PC-9 (cell line): ENCODE measurements around the gene PNPLA7. TPM values are rescaled to one million over a fixed set of nuclear protein-coding genes. Genes with fewer than 3 reads are reported as not detected.

ENCODE experiments used
- BruUV-seq: library from RNA; stranded (reverse); fragments of 400-500 nt; replicated peaks from 2 replicates; lab custom pipeline; 2021; lab: Mats Ljungman, UMichigan
- CTCF ChIA-PET: fragments of 300-600 bp; sonication (Branson Sonifier 250); formaldehyde crosslinking; loops from one replicate; lab custom pipeline; 2022; ENCODE audit warnings: antibody characterized with exemption; lab: Charles Lee
- POLR2A ChIA-PET: fragments of 300-600 bp; sonication (Branson Sonifier 250); formaldehyde crosslinking; loops from one replicate; lab custom pipeline; 2022; ENCODE audit warnings: antibody characterized with exemption; ENCODE audit not compliant: unreplicated experiment; lab: Charles Lee
- DNase-seq, 2 experiments: peaks; one replicate each; pipeline versions ENCODE4 v3.0.0 to v3.0.0-alpha.2; 2015 to 2022; ENCODE audit warnings: mixed read lengths in 1 of 2
- H2AFZ ChIP-seq: fragments of 200-600 bp; sonication (generic); 2 replicates; pipeline ENCODE4 v1.8.1; 2017; ENCODE audit warnings: antibody characterized with exemption
- H3F3A ChIP-seq: fragments of 200-600 bp; sonication (generic); 2 replicates; pipeline ENCODE4 v1.8.1; 2017; ENCODE audit warnings: antibody characterized with exemption, mild to moderate bottlenecking, low read depth; ENCODE audit not compliant: insufficient read depth
- H3K27ac ChIP-seq: fragments of 200-600 bp; sonication (generic); 2 replicates; pipeline ENCODE4 v1.6.1; 2016; ENCODE audit warnings: mixed run types
- H3K27me3 ChIP-seq: fragments of 200-600 bp; sonication (generic); 2 replicates; pipeline ENCODE4 v1.6.1; 2016; ENCODE audit warnings: low read depth, mixed run types; ENCODE audit not compliant: insufficient read depth
- H3K36me3 ChIP-seq: fragments of 200-600 bp; sonication (generic); 2 replicates; pipeline ENCODE4 v1.6.1; 2016; ENCODE audit warnings: low read depth, mixed run types
- H3K4me1 ChIP-seq: fragments of 200-600 bp; sonication (generic); replicated peaks from 2 replicates; pipeline ENCODE4 v1.6.1; 2016; ENCODE audit warnings: mixed run types; ENCODE audit not compliant: insufficient read depth
- H3K4me2 ChIP-seq: fragments of 200-600 bp; sonication (generic); 2 replicates; pipeline ENCODE4 v1.6.1; 2017; ENCODE audit warnings: mixed run types
- H3K4me3 ChIP-seq: fragments of 200-600 bp; sonication (generic); 2 replicates; pipeline ENCODE4 v1.6.1; 2016; ENCODE audit warnings: mixed run types
- H3K79me2 ChIP-seq: fragments of 200-600 bp; sonication (generic); 2 replicates; pipeline ENCODE4 v1.6.1; 2017; ENCODE audit warnings: low read depth, mixed run types
- H3K9me2 ChIP-seq: fragments of 200-600 bp; sonication (generic); 2 replicates; pipeline ENCODE4 v1.8.1; 2017; ENCODE audit warnings: mild to moderate bottlenecking; ENCODE audit not compliant: insufficient read depth
- H3K9me3 ChIP-seq: fragments of 200-600 bp; sonication (generic); 2 replicates; pipeline ENCODE4 v1.8.1; 2016; ENCODE audit warnings: low read depth; ENCODE audit not compliant: insufficient read depth
- H4K20me1 ChIP-seq: fragments of 200-600 bp; sonication (generic); 2 replicates; pipeline ENCODE4 v1.8.1; 2017; ENCODE audit not compliant: insufficient read depth
- CTCF ChIP-seq: fragments of 200-600 bp; sonication (generic); conservative IDR thresholded peaks from 2 replicates; pipeline ENCODE4 v1.6.1; 2017; ENCODE audit warnings: mixed run types, antibody characterized with exemption, mild to moderate bottlenecking, moderate library complexity
- EZH2 ChIP-seq: fragments of 200-600 bp; sonication (generic); IDR thresholded peaks from 2 replicates; pipeline ENCODE4 v1.8.0; 2017; ENCODE audit warnings: antibody characterized with exemption, low read depth
- intact Hi-C: fragments of 100-400 bp; cut with micrococcal nuclease; formaldehyde crosslinking; loops from one replicate; pipeline ENCODE4 v1.10.0; 2022; ENCODE audit not compliant: unreplicated experiment
- total RNA-seq: library from RNA; stranded (reverse); gene quantifications from 2 replicates; pipeline ENCODE4 v1.2.3, GENCODE V29; 2021

PNPLA7 gene
- total RNA-seq, 1 experiment from 2014 or later, result 1.9 TPM

GRCh38 chr9:137462986-137463930 lies 86.9 kb downstream of the PNPLA7 start:
- BruUV-seq, result no TSS peak
- H3K4me3 ChIP-seq, result no peak overlapping the region
- H3K9me3 ChIP-seq, result no peaks in the 10 kb centered on the region
- TF ChIP-seq EZH2 (no peak), CTCF (no peak)
- no peak overlapping the region for H2AFZ ChIP-seq
- ChIA-PET CTCF (no interaction called here), POLR2A (no interaction called here)
- H3K27me3 ChIP-seq, result 0 out of 2 replicates have a peak, but pooled peaks cover 6% of the 10 kb centered on the region
- no peaks in the 10 kb centered on the region for H3K79me2 ChIP-seq
- H3K27ac ChIP-seq, result no peak overlapping the region
- no peaks in the 10 kb centered on the region for H3K9me2 ChIP-seq
- H3K4me1 ChIP-seq, result 0 out of 2 replicates have a peak, but pooled peaks cover 4% of the 10 kb centered on the region
- intact Hi-C loops, result no loop called here
- H3K36me3 ChIP-seq, result no peaks in the 10 kb centered on the region
- H3K4me2 ChIP-seq, result no peak overlapping the region
- DNase-seq, result no peak
- H3F3A ChIP-seq, result no peaks in the 10 kb centered on the region
- H4K20me1 ChIP-seq, result no peaks in the 10 kb centered on the region

GRCh38 chr9:137462396-137462985 lies 87.7 kb downstream of the PNPLA7 start:
- no peaks in the 10 kb centered on the region for H4K20me1 ChIP-seq
- H3K36me3 ChIP-seq, result no peaks in the 10 kb centered on the region
- POLR2A ChIA-PET, result no interaction called here
- H3K79me2 ChIP-seq, result 0 out of 2 replicates have a peak, but pooled peaks cover 3% of the 10 kb centered on the region
- 0 out of 2 replicates have a peak, but pooled peaks cover 4% of the 10 kb centered on the region for H3K4me1 ChIP-seq
- BruUV-seq, result no TSS peak
- no peak overlapping the region for H2AFZ ChIP-seq
- intact Hi-C loops, result no loop called here
- no peak overlapping the region for H3K4me2 ChIP-seq
- no peak overlapping the region for H3K27ac ChIP-seq
- H3F3A ChIP-seq, result no peaks in the 10 kb centered on the region
- H3K27me3 ChIP-seq, result 0 out of 2 replicates have a peak, but pooled peaks cover 6% of the 10 kb centered on the region
- no peaks in the 10 kb centered on the region for H3K9me2 ChIP-seq
- CTCF ChIA-PET, result no interaction called here
- no peak for DNase-seq
- H3K4me3 ChIP-seq, result no peak overlapping the region
- TF ChIP-seq EZH2 (no peak), CTCF (no peak)
- no peaks in the 10 kb centered on the region for H3K9me3 ChIP-seq

- BruUV-seq, result no TSS peak
- Histone ChIP-seq H3K4me1 (0 out of 2 replicates have a peak, but pooled peaks cover 4% of the 10 kb centered on the region), H2AFZ (no peak overlapping the region), H3K79me2 (0 out of 2 replicates have a peak, but pooled peaks cover 3% of the 10 kb centered on the region), H4K20me1 (no peaks in the 10 kb centered on the region), H3K9me2 (no peaks in the 10 kb centered on the region), H3K27me3 (0 out of 2 replicates have a peak, but pooled peaks cover 6% of the 10 kb centered on the region), H3F3A (peaks cover 5% of the 10 kb centered on the region; the same call in 1 of the 2 replicates), H3K36me3 (no peaks in the 10 kb centered on the region), H3K9me3 (no peaks in the 10 kb centered on the region), H3K4me3 (no peak overlapping the region), H3K27ac (no peak overlapping the region), H3K4me2 (no peak overlapping the region)
- intact Hi-C loops, result no loop called here
- TF ChIP-seq EZH2, result no peak
- TF ChIP-seq CTCF, result no peak
- POLR2A ChIA-PET, result no interaction called here
- DNase-seq, result no peak
- CTCF ChIA-PET, result no interaction called here
Measured at GRCh38 chr9:137461663-137462395, 88.4 kb downstream of the PNPLA7 start.
